GM12865 (cell line): ENCODE data around the gene QSOX2.

Experiments
- DNase-seq: peaks from one replicate; pipeline ENCODE4 v3.0.0; 2010; ENCODE audit warnings: low read depth
- H3K4me3 ChIP-seq: 2 replicates; pipeline ENCODE4 v1.5.1; 2011; ENCODE audit warnings: mild to moderate bottlenecking, low read depth, low read length, control low read depth
- TF ChIP-seq, protein P1 (sequence below): IDR thresholded peaks from 2 replicates; pipeline ENCODE4 v1.5.1; 2011; ENCODE audit warnings: low read length, control low read depth, low read depth, inconsistent platforms; ENCODE audit not compliant: insufficient read depth; ENCODE audit errors: missing control alignments

The QSOX2 gene, protein sequence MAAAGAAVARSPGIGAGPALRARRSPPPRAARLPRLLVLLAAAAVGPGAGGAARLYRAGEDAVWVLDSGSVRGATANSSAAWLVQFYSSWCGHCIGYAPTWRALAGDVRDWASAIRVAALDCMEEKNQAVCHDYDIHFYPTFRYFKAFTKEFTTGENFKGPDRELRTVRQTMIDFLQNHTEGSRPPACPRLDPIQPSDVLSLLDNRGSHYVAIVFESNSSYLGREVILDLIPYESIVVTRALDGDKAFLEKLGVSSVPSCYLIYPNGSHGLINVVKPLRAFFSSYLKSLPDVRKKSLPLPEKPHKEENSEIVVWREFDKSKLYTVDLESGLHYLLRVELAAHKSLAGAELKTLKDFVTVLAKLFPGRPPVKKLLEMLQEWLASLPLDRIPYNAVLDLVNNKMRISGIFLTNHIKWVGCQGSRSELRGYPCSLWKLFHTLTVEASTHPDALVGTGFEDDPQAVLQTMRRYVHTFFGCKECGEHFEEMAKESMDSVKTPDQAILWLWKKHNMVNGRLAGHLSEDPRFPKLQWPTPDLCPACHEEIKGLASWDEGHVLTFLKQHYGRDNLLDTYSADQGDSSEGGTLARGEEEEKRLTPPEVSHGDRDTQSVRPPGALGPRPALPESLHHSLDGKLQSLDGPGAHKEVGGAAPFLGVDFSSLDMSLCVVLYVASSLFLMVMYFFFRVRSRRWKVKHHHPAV

GRCh38 chr9:136245219-136246150 lies at the start of gene QSOX2:
QSOX2 (minus strand) TSS chr9:136245812; CDS start chr9:136245803, 9 bp downstream.
- TF ChIP-seq, protein P1, sequence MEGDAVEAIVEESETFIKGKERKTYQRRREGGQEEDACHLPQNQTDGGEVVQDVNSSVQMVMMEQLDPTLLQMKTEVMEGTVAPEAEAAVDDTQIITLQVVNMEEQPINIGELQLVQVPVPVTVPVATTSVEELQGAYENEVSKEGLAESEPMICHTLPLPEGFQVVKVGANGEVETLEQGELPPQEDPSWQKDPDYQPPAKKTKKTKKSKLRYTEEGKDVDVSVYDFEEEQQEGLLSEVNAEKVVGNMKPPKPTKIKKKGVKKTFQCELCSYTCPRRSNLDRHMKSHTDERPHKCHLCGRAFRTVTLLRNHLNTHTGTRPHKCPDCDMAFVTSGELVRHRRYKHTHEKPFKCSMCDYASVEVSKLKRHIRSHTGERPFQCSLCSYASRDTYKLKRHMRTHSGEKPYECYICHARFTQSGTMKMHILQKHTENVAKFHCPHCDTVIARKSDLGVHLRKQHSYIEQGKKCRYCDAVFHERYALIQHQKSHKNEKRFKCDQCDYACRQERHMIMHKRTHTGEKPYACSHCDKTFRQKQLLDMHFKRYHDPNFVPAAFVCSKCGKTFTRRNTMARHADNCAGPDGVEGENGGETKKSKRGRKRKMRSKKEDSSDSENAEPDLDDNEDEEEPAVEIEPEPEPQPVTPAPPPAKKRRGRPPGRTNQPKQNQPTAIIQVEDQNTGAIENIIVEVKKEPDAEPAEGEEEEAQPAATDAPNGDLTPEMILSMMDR: no peak
- DNase-seq: peak; percentile 90
- H3K4me3 ChIP-seq: peak within 1 kb of the TSS; percentile 64

DNA sequence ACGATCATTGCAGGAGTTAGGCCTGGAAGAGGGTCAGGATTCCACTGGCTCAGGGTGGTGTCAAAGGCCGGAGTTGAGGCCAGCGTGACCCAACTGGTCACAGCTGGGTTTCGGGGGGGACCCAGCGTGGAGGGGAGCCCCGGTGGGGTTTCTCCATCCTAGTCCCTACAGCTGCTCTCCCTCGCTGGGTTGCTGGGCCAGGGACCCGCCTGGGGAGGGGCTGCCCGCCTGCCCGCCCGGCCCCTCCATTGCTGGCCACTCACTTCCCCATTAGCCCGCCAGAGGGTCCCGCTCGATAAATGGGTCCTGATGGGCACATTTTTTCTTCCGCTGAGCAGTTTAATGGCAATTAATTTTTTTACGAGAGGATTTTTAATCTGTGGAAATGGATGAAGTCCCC lies 49.4 kb upstream of the QSOX2 start:
- DNase-seq: no peak
- TF ChIP-seq, protein P1: no peak
- H3K4me3 ChIP-seq: no peak overlapping the region

- no peak for DNase-seq
- no peak overlapping the region for H3K4me3 ChIP-seq
- TF ChIP-seq, protein P1: no peak
Observed at GRCh38 chr9:136294437-136294836, 48.8 kb upstream of the QSOX2 start.

- TF ChIP-seq, protein P1: no peak
- no peak overlapping the region for H3K4me3 ChIP-seq
- no peak for DNase-seq
Observed at GRCh38 chr9:136293476-136294077, 48.0 kb upstream of the QSOX2 start.

DNA sequence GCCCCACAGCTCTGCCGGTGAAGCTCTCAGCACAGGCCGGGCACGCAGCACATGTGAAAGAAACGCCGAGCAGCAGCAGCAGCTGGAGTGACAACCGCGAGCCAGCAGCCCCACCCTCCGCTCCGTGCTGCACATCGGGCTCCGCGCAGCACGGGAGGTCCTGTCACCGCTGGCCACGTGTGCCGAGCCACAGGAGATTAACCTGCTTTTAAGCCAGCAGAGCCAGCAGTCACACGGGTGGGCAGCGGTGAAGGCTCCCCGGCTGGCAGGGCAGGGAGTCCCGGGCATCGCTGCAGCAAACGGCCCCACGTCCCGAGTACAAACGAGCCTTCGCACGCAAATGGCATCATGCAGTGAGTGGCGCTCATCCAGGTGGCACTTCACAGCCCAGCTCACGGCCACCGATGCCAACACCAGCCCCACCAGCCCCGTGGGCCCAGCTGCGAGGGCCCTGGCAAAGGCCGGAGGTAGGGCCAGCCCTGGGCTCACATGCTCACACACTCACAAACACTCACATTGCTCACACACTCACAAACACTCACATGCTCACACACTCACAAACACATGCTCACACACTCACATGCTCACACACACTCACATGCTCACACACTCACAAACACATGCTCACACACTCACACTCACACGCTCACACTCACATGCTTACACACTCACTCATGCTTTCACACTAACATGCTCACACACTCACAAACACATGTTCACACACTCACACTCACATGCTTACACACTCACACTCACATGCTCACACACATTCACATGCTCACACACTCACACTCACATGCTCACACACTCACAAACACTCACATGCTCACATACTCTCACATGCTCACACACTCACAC lies 47.2 kb upstream of the QSOX2 start:
- no peak overlapping the region for H3K4me3 ChIP-seq
- TF ChIP-seq, protein P1: no peak
- no peak for DNase-seq
